GM06990 (cell line): Measurements from ENCODE around the gene ADGRD1.

Experiments
- DNase-seq: peaks from one replicate; pipeline ENCODE4 v3.0.0-alpha.2; 2011; ENCODE audit not compliant: insufficient read length; ENCODE audit errors: extremely low read depth
- H3K27me3 ChIP-seq: replicated peaks from 2 replicates; pipeline ENCODE4 v1.6.0; 2011; ENCODE audit warnings: low read length; ENCODE audit not compliant: control insufficient read depth, insufficient read depth
- H3K36me3 ChIP-seq: 2 replicates; pipeline ENCODE4 v1.5.1; 2011; ENCODE audit warnings: low read length; ENCODE audit not compliant: control insufficient read depth, insufficient read depth
- H3K4me3 ChIP-seq: replicated peaks from 2 replicates; pipeline ENCODE4 v1.5.1; 2011; ENCODE audit warnings: low read depth, mild to moderate bottlenecking, control low read depth, low read length
- CTCF ChIP-seq: IDR thresholded peaks from 2 replicates; pipeline ENCODE4 v1.5.1; 2011; ENCODE audit warnings: low read length, control low read depth, mild to moderate bottlenecking, inconsistent platforms; ENCODE audit not compliant: insufficient read depth, poor library complexity, severe bottlenecking

ADGRD1 gene

GRCh38 chr12:131053567-131053966 lies 99.9 kb downstream of the ADGRD1 start:
- H3K27me3 ChIP-seq: no peaks in the 10 kb centered on the region; the same call in 1 of the 2 replicates

GRCh38 chr12:131054345-131055092 lies 100.8 kb downstream of the ADGRD1 start:
- H3K4me3 ChIP-seq: no peak overlapping the region
- TF ChIP-seq CTCF: no peak
- DNase-seq: no peak
- no peaks in the 10 kb centered on the region for H3K36me3 ChIP-seq
- H3K27me3 ChIP-seq: no peaks in the 10 kb centered on the region; the same call in 1 of the 2 replicates

More at GRCh38 chr12:131053567-131053966, 99.9 kb downstream of the ADGRD1 start:
- TF ChIP-seq CTCF: no peak
- H3K4me3 ChIP-seq: no peak overlapping the region
- H3K36me3 ChIP-seq: no peaks in the 10 kb centered on the region
- DNase-seq: no peak

GRCh38 chr12:131055093-131055465 lies 101.4 kb downstream of the ADGRD1 start:
- no peaks in the 10 kb centered on the region for H3K36me3 ChIP-seq
- no peak for DNase-seq
- no peaks in the 10 kb centered on the region; the same call in 1 of the 2 replicates for H3K27me3 ChIP-seq
- no peak overlapping the region for H3K4me3 ChIP-seq
- no peak for TF ChIP-seq CTCF

- no peaks in the 10 kb centered on the region; the same call in 1 of the 2 replicates for H3K27me3 ChIP-seq
- TF ChIP-seq CTCF: no peak
- DNase-seq: no peak
- H3K4me3 ChIP-seq: no peak overlapping the region
- H3K36me3 ChIP-seq: no peaks in the 10 kb centered on the region
Measured at GRCh38 chr12:131055596-131056233, 102.0 kb downstream of the ADGRD1 start.

GRCh38 chr12:131056626-131057025 lies 102.9 kb downstream of the ADGRD1 start:
- Histone ChIP-seq H3K36me3 (no peaks in the 10 kb centered on the region), H3K4me3 (no peak overlapping the region), H3K27me3 (no peaks in the 10 kb centered on the region; the same call in 1 of the 2 replicates)
- no peak for DNase-seq
- TF ChIP-seq CTCF: no peak
